Measurements from ENCODE around the gene LRRC8D. TPM values are rescaled to one million over a fixed set of nuclear protein-coding genes. Genes with fewer than 3 reads are reported as not detected.
A peak's percentile ranks its signal among the peaks of the same experiment; 100 is the strongest.

Gene LRRC8D
- polyA plus RNA-seq, 1 donor from 2014 or later: 31.7 TPM

- H3K4me1 Mint-ChIP-seq: no peaks in the 10 kb centered on the region
- no peaks in the 10 kb centered on the region for H3K9me3 Mint-ChIP-seq
- H3K4me3 Mint-ChIP-seq: no peak overlapping the region
- no peaks in the 10 kb centered on the region for H3K27me3 Mint-ChIP-seq
- H3K36me3 Mint-ChIP-seq: no peaks in the 10 kb centered on the region
- no peak overlapping the region for H3K27ac Mint-ChIP-seq
Observed at GRCh38 chr1:89800022-89800655, 20.7 kb upstream of the LRRC8D start.

- H3K36me3 Mint-ChIP-seq: no peaks in the 10 kb centered on the region
- H3K4me1 Mint-ChIP-seq: no peaks in the 10 kb centered on the region
- H3K27ac Mint-ChIP-seq: no peak overlapping the region
- no peaks in the 10 kb centered on the region for H3K27me3 Mint-ChIP-seq
- no peak overlapping the region for H3K4me3 Mint-ChIP-seq
- no peaks in the 10 kb centered on the region for H3K9me3 Mint-ChIP-seq
Observed at GRCh38 chr1:89800718-89801117, 20.1 kb upstream of the LRRC8D start.

GRCh38 chr1:89802051-89802450, 18.8 kb upstream of the LRRC8D start:
- Mint-ChIP-seq H3K36me3 (no peaks in the 10 kb centered on the region), H3K27me3 (no peaks in the 10 kb centered on the region), H3K9me3 (no peaks in the 10 kb centered on the region), H3K4me3 (no peak overlapping the region), H3K4me1 (no peaks in the 10 kb centered on the region), H3K27ac (peak overlapping the region in 1 of 3 donors; percentile 81)

GRCh38 chr1:89802841-89803240, 18.0 kb upstream of the LRRC8D start:
- Mint-ChIP-seq H3K4me1 (no peaks in the 10 kb centered on the region), H3K36me3 (no peaks in the 10 kb centered on the region), H3K4me3 (no peak overlapping the region), H3K9me3 (no peaks in the 10 kb centered on the region), H3K27me3 (no peaks in the 10 kb centered on the region), H3K27ac (no peak overlapping the region)

GRCh38 chr1:89804642-89805237, 16.1 kb upstream of the LRRC8D start:
- Mint-ChIP-seq H3K36me3 (no peaks in the 10 kb centered on the region), H3K4me3 (no peak overlapping the region), H3K4me1 (no peaks in the 10 kb centered on the region), H3K27ac (no peak overlapping the region), H3K27me3 (peaks cover 4% of the 10 kb centered on the region), H3K9me3 (no peaks in the 10 kb centered on the region)

- no peaks in the 10 kb centered on the region for H3K36me3 Mint-ChIP-seq
- H3K4me3 Mint-ChIP-seq: no peak overlapping the region
- no peak overlapping the region for H3K27ac Mint-ChIP-seq
- peaks cover 4% of the 10 kb centered on the region for H3K27me3 Mint-ChIP-seq
- H3K4me1 Mint-ChIP-seq: no peaks in the 10 kb centered on the region
- no peaks in the 10 kb centered on the region for H3K9me3 Mint-ChIP-seq
Observed at GRCh38 chr1:89806616-89807015, 14.2 kb upstream of the LRRC8D start.

- no peaks in the 10 kb centered on the region for H3K36me3 Mint-ChIP-seq
- H3K9me3 Mint-ChIP-seq: no peaks in the 10 kb centered on the region
- peaks cover 4% of the 10 kb centered on the region for H3K27me3 Mint-ChIP-seq
- no peaks in the 10 kb centered on the region for H3K4me1 Mint-ChIP-seq
- H3K4me3 Mint-ChIP-seq: no peak overlapping the region
- H3K27ac Mint-ChIP-seq: no peak overlapping the region
Observed at GRCh38 chr1:89807503-89807902, 13.3 kb upstream of the LRRC8D start.

- no peaks in the 10 kb centered on the region for H3K9me3 Mint-ChIP-seq
- H3K27me3 Mint-ChIP-seq: peaks cover 4% of the 10 kb centered on the region
- H3K27ac Mint-ChIP-seq: no peak overlapping the region
- H3K4me3 Mint-ChIP-seq: no peak overlapping the region
- H3K4me1 Mint-ChIP-seq: no peaks in the 10 kb centered on the region
- no peaks in the 10 kb centered on the region for H3K36me3 Mint-ChIP-seq
Observed at GRCh38 chr1:89807983-89808382, 12.8 kb upstream of the LRRC8D start.

- H3K4me3 Mint-ChIP-seq: no peak overlapping the region
- no peak overlapping the region for H3K27ac Mint-ChIP-seq
- peaks cover 4% of the 10 kb centered on the region for H3K27me3 Mint-ChIP-seq
- no peaks in the 10 kb centered on the region for H3K4me1 Mint-ChIP-seq
- H3K9me3 Mint-ChIP-seq: no peaks in the 10 kb centered on the region
- no peaks in the 10 kb centered on the region for H3K36me3 Mint-ChIP-seq
Observed at GRCh38 chr1:89808441-89809117, 12.3 kb upstream of the LRRC8D start.

- Mint-ChIP-seq H3K27me3 (peaks cover 4% of the 10 kb centered on the region), H3K4me1 (peaks cover under 1 to 5% (median 2%) of the 10 kb centered on the region in 3 donors), H3K36me3 (no peaks in the 10 kb centered on the region), H3K27ac (no peak overlapping the region), H3K9me3 (no peaks in the 10 kb centered on the region), H3K4me3 (no peak overlapping the region)
Observed at GRCh38 chr1:89809556-89809955, 11.3 kb upstream of the LRRC8D start.

- Mint-ChIP-seq H3K9me3 (no peaks in the 10 kb centered on the region), H3K27me3 (peaks cover 4% of the 10 kb centered on the region), H3K4me1 (peaks cover 7 to 12% (median 10%) of the 10 kb centered on the region in 3 donors), H3K27ac (no peak overlapping the region), H3K4me3 (no peak overlapping the region), H3K36me3 (no peaks in the 10 kb centered on the region)
Observed at GRCh38 chr1:89810302-89810701, 10.5 kb upstream of the LRRC8D start.

GRCh38 chr1:89810880-89811279, 10.0 kb upstream of the LRRC8D start:
- no peaks in the 10 kb centered on the region for H3K36me3 Mint-ChIP-seq
- no peak overlapping the region for H3K4me3 Mint-ChIP-seq
- no peak overlapping the region for H3K27ac Mint-ChIP-seq
- H3K27me3 Mint-ChIP-seq: peaks cover 4% of the 10 kb centered on the region
- peaks cover 7 to 18% (median 15%) of the 10 kb centered on the region in 3 donors for H3K4me1 Mint-ChIP-seq
- no peaks in the 10 kb centered on the region for H3K9me3 Mint-ChIP-seq

GRCh38 chr1:89812992-89813391, 7.8 kb upstream of the LRRC8D start:
- Mint-ChIP-seq H3K27me3 (peaks cover 4% of the 10 kb centered on the region), H3K36me3 (no peaks in the 10 kb centered on the region), H3K4me1 (peaks cover 7 to 31% (median 15%) of the 10 kb centered on the region in 3 donors), H3K4me3 (peak overlapping the region in 1 of 4 donors; percentile 5), H3K27ac (no peak overlapping the region), H3K9me3 (no peaks in the 10 kb centered on the region)

- H3K4me1 Mint-ChIP-seq: peaks cover 16 to 37% (median 25%) of the 10 kb centered on the region in 3 donors
- peak overlapping the region in 1 of 4 donors; percentile 21 for H3K4me3 Mint-ChIP-seq
- H3K9me3 Mint-ChIP-seq: no peaks in the 10 kb centered on the region
- no peaks in the 10 kb centered on the region for H3K36me3 Mint-ChIP-seq
- H3K27me3 Mint-ChIP-seq: no peaks in the 10 kb centered on the region
- H3K27ac Mint-ChIP-seq: peak overlapping the region in 2 of 3 donors; percentile 21 to 25
Observed at GRCh38 chr1:89815040-89815439, 5.8 kb upstream of the LRRC8D start.

- peaks cover 21 to 43% (median 30%) of the 10 kb centered on the region in 3 donors for H3K4me1 Mint-ChIP-seq
- H3K4me3 Mint-ChIP-seq: peak overlapping the region in 2 of 4 donors; percentile 29 to 51
- H3K36me3 Mint-ChIP-seq: no peaks in the 10 kb centered on the region
- no peaks in the 10 kb centered on the region for H3K27me3 Mint-ChIP-seq
- H3K27ac Mint-ChIP-seq: no peak overlapping the region
- H3K9me3 Mint-ChIP-seq: no peaks in the 10 kb centered on the region
Observed at GRCh38 chr1:89815611-89816010, 5.2 kb upstream of the LRRC8D start.

All from IgD-negative memory B cell (primary cell).